Astrocyte (in vitro differentiated cells and primary cell): Measurements from ENCODE around the gene FEZF2.

ENCODE experiments used
- EZH2 ChIP-seq: IDR thresholded peaks from 2 replicates; pipeline ENCODE4 v1.6.1; 2012; ENCODE audit warnings: mild to moderate bottlenecking, low read length, inconsistent platforms; ENCODE audit not compliant: insufficient read depth
- TF ChIP-seq, protein P1 (sequence below): IDR thresholded peaks from 2 replicates; pipeline ENCODE4 v1.5.1; 2011; ENCODE audit warnings: low read depth, mild to moderate bottlenecking, inconsistent platforms, low read length, moderate library complexity; ENCODE audit not compliant: insufficient read depth

DNA sequence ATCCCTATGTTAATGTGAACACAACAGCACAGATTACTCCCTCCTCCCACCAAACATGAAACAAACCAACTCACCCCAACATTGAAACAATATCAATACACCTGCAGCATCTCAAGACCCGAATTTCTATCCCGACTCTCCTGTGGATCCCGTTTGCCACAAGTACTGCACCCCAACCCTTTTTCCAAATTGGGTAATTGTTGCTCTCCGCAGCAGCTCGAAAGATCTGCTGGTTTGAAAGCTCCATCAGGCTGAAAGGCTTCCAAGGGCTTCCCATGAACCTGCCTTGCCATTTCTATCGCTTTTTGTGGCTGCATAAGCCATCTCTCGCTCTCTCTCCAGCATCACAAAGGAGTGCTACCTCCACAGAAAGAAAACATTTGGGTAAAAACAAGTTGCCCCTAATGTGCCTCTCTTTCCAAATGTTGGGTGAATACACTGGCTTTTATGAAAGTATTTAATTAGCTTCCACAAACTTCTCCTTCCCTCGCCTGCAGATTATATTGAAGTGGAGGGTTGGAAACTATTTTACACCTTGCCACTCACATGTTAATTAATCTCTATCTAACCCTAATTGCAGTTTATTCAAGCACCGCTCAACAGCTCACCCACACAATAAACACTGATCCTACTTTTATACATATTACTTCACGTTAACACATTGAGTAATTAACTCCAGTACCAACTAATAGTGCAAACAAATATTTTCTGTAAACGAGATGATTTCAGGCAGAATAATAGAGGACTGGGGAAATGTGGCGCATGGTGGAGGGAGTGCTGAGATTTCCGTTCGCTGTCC is 2.5 kb upstream of the FEZF2 start:
- TF ChIP-seq, protein P1, sequence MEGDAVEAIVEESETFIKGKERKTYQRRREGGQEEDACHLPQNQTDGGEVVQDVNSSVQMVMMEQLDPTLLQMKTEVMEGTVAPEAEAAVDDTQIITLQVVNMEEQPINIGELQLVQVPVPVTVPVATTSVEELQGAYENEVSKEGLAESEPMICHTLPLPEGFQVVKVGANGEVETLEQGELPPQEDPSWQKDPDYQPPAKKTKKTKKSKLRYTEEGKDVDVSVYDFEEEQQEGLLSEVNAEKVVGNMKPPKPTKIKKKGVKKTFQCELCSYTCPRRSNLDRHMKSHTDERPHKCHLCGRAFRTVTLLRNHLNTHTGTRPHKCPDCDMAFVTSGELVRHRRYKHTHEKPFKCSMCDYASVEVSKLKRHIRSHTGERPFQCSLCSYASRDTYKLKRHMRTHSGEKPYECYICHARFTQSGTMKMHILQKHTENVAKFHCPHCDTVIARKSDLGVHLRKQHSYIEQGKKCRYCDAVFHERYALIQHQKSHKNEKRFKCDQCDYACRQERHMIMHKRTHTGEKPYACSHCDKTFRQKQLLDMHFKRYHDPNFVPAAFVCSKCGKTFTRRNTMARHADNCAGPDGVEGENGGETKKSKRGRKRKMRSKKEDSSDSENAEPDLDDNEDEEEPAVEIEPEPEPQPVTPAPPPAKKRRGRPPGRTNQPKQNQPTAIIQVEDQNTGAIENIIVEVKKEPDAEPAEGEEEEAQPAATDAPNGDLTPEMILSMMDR, result no peak
- no peak for TF ChIP-seq EZH2
